C4-2B (cell line): Measurements from ENCODE around the gene HSBP1L1.

Experiments used
- H3K27ac ChIP-seq: fragments of 450-650 bp; 2 replicates; pipeline ENCODE4 v1.5.1; 2017
- CTCF ChIP-seq: fragments of 450-650 bp; conservative IDR thresholded peaks from 2 replicates; pipeline ENCODE4 v1.5.1; 2017; ENCODE audit warnings: mild to moderate bottlenecking
- ZFX ChIP-seq: fragments of 450-650 bp; IDR thresholded peaks from 2 replicates; pipeline ENCODE4 v1.6.1; 2017

HSBP1L1 gene

GRCh38 chr18:79983253-79983652 is 18.8 kb downstream of the HSBP1L1 start:
- TF ChIP-seq ZFX (no peak), CTCF (no peak)
- H3K27ac ChIP-seq = no peak overlapping the region

GRCh38 chr18:79983793-79984192 is 19.4 kb downstream of the HSBP1L1 start:
- H3K27ac ChIP-seq = no peak overlapping the region
- TF ChIP-seq ZFX = no peak
- TF ChIP-seq CTCF = no peak

- H3K27ac ChIP-seq = no peak overlapping the region
- TF ChIP-seq ZFX = no peak
- no peak for TF ChIP-seq CTCF
Observed at GRCh38 chr18:79985172-79985571, 20.7 kb downstream of the HSBP1L1 start.

GRCh38 chr18:79986726-79987125 is 22.3 kb downstream of the HSBP1L1 start:
- no peak for TF ChIP-seq CTCF
- no peak for TF ChIP-seq ZFX
- H3K27ac ChIP-seq = peak overlapping the region; percentile 29; the same call in 1 of the 2 replicates

- TF ChIP-seq CTCF = no peak
- no peak for TF ChIP-seq ZFX
- peak overlapping the region; percentile 96 for H3K27ac ChIP-seq
Observed at GRCh38 chr18:79987566-79987965, 23.1 kb downstream of the HSBP1L1 start.

- peak overlapping the region; percentile 96 for H3K27ac ChIP-seq
- peak; percentile 76 for TF ChIP-seq ZFX
- no peak; the same call in 1 of the 2 replicates for TF ChIP-seq CTCF
Observed at GRCh38 chr18:79988071-79988450, 23.6 kb downstream of the HSBP1L1 start.

GRCh38 chr18:79988451-79989194 is 24.2 kb downstream of the HSBP1L1 start, which contains the start of gene TXNL4A:
Gene TXNL4A (minus strand): TSS chr18:79988563. CDS start chr18:79988392, 171 bp downstream.
- TF ChIP-seq ZFX (peak; percentile 64), CTCF (no peak)
- H3K27ac ChIP-seq = peak within 1 kb of the TSS; percentile 96
